K562 (cell line): ENCODE data around the gene CHMP4B. TPM values are rescaled to one million over a fixed set of nuclear protein-coding genes. Genes with fewer than 3 reads are reported as not detected.

Source experiments
- ATAC-seq: fragments of 200-7000 bp; cut with Tn5 transposase; 3 replicates; pipeline ENCODE4 v1.9.1; 2020; ENCODE audit warnings: moderate library complexity
- BruUV-seq: library from RNA; stranded (reverse); fragments of 400-500 nt; replicated peaks from 2 replicates; lab custom pipeline; 2021; lab: Mats Ljungman, UMichigan
- CTCF ChIA-PET: fragments of 300-600 bp; formaldehyde crosslinking; extraction: SDS; loops from one replicate; lab custom pipeline; 2021; ENCODE audit warnings: low intra/inter-chr PET ratio; lab: Yijun Ruan, JAX
- POLR2A ChIA-PET: fragments of 300-600, 350-650 bp; sonication (Branson Sonifier 250); formaldehyde crosslinking; extraction: SDS; loops from one replicate; lab custom pipeline; 2021; ENCODE audit warnings: antibody characterized with exemption, inconsistent platforms; lab: Yijun Ruan, JAX
- DNase-seq, 4 experiments: peaks; one replicate each; pipeline versions ENCODE4 v3.0.0 to v3.0.0-alpha.2; 2011 to 2018; ENCODE audit warnings: low spot score in 3 of 4, mixed read lengths in 3 of 4; ENCODE audit errors: extremely low read depth in 1 of 4
- FAIRE-seq: peaks from 2 replicates; lab custom pipeline; 2011; peaks lifted over from hg19 to GRCh38; lab: Jason Lieb, UNC
- H2AFZ ChIP-seq: 2 replicates; pipeline ENCODE4 v1.6.0; 2011; ENCODE audit warnings: low read depth, low read length, control low read depth, inconsistent platforms
- H3K27ac ChIP-seq: fragments of 200-600 bp; 3 replicates; pipeline ENCODE4 v1.8.0; 2011; ENCODE audit warnings: low read depth, mild to moderate bottlenecking, control low read depth, inconsistent platforms, low read length, moderate library complexity, mixed read lengths; ENCODE audit errors: extremely low read depth
- H3K27me3 ChIP-seq, 2 experiments: fragments of 300-600 bp in 1 of 2; 2 replicates in 1 of 2; 3 replicates in 1 of 2; pipeline versions ENCODE4 v1.6.0 to v1.8.0; 2011; ENCODE audit warnings: inconsistent platforms in 2 of 2, low read length in 2 of 2, mild to moderate bottlenecking in 1 of 2, mixed read lengths in 1 of 2, moderate library complexity in 1 of 2; ENCODE audit not compliant: control insufficient read depth in 2 of 2, insufficient read depth in 2 of 2
- H3K36me3 ChIP-seq: fragments of 300-600 bp; 3 replicates; pipeline ENCODE4 v1.8.0; 2011; ENCODE audit warnings: mild to moderate bottlenecking, low read length, inconsistent platforms; ENCODE audit not compliant: control insufficient read depth, insufficient read depth
- H3K4me1 ChIP-seq, 2 experiments: fragments of 200-600 bp in 1 of 2; replicated peaks in 1 of 2; 2 replicates in 1 of 2; 3 replicates in 1 of 2; pipeline versions ENCODE4 v1.5.1 to v1.8.0; 2011; ENCODE audit warnings: inconsistent platforms in 2 of 2, low read length in 2 of 2, mild to moderate bottlenecking in 1 of 2, mixed read lengths in 1 of 2, moderate library complexity in 1 of 2; ENCODE audit not compliant: control insufficient read depth in 2 of 2, insufficient read depth in 2 of 2
- H3K4me2 ChIP-seq: 2 replicates; pipeline ENCODE4 v1.6.1; 2011; ENCODE audit warnings: low read length, control low read depth, inconsistent platforms, mixed read lengths; ENCODE audit not compliant: insufficient read depth
- H3K4me3 ChIP-seq: fragments of 200-600 bp; sonication (generic), shearing (Covaris generic); 2 replicates; pipeline ENCODE4 v1.5.1; 2016; ENCODE audit warnings: control low read depth, inconsistent platforms
- H3K79me2 ChIP-seq: fragments of 200-600 bp; 3 replicates; pipeline ENCODE4 v1.8.0; 2011; ENCODE audit warnings: low read length, inconsistent platforms; ENCODE audit not compliant: control insufficient read depth, insufficient read depth
- H3K9ac ChIP-seq, 2 experiments: 2 replicates each; pipeline versions ENCODE4 v1.6.0 to v1.6.1; 2011; ENCODE audit warnings: low read depth in 2 of 2, low read length in 2 of 2, control low read depth in 1 of 2, inconsistent platforms in 1 of 2, mild to moderate bottlenecking in 1 of 2, mixed read lengths in 1 of 2; ENCODE audit not compliant: insufficient read depth in 1 of 2
- H3K9me1 ChIP-seq: one replicate; pipeline ENCODE4 v1.6.0; 2011; ENCODE audit warnings: inconsistent platforms, mild to moderate bottlenecking, low read length, moderate library complexity; ENCODE audit not compliant: control insufficient read depth, insufficient read depth
- H3K9me3 ChIP-seq: replicated peaks from 2 replicates; pipeline ENCODE4 v1.5.1; 2011; ENCODE audit warnings: low read depth, low read length, inconsistent platforms; ENCODE audit not compliant: control insufficient read depth, insufficient read depth
- H4K20me1 ChIP-seq: replicated peaks from 2 replicates; pipeline ENCODE4 v1.6.1; 2011; ENCODE audit warnings: low read length, inconsistent platforms, mixed read lengths; ENCODE audit not compliant: control insufficient read depth, insufficient read depth
- ATF1 ChIP-seq, 2 experiments: fragments of 450-650 bp in 1 of 2; IDR thresholded peaks; 2 replicates each; pipeline ENCODE4 v1.6.1; 2016; ENCODE audit warnings: missing compliant biosample characterization in 1 of 2, missing genetic modification characterization in 1 of 2
- CREM ChIP-seq: IDR thresholded peaks from 2 replicates; pipeline ENCODE4 v1.6.1; 2014; ENCODE audit warnings: antibody characterized with exemption, low read depth
- EZH2 ChIP-seq: IDR thresholded peaks from 2 replicates; pipeline ENCODE4 v1.6.1; 2012; ENCODE audit warnings: low read depth, mild to moderate bottlenecking, inconsistent platforms, low read length, borderline replicate concordance
- NBN ChIP-seq: fragments of 450-650 bp; IDR thresholded peaks from 2 replicates; pipeline ENCODE4 v1.6.1; 2016; ENCODE audit warnings: low read depth, mild to moderate bottlenecking
- SAFB ChIP-seq: fragments of 200-400 bp; formaldehyde crosslinking; IDR thresholded peaks from 2 replicates; pipeline ENCODE4 v1.6.1; 2017; ENCODE audit warnings: low read depth, low read length, borderline replicate concordance
- SMAD1 ChIP-seq: fragments of 150-350 bp; IDR thresholded peaks from 2 replicates; pipeline ENCODE4 v1.6.1; 2014; ENCODE audit warnings: low read length, low read depth; ENCODE audit not compliant: partially characterized antibody
- ZKSCAN3 ChIP-seq: fragments of 250-450 bp; sonication (Bioruptor Pico); IDR thresholded peaks from 2 replicates; pipeline ENCODE4 v1.4.0; 2020
- ZNF124 ChIP-seq: sonication (generic); formaldehyde crosslinking; IDR thresholded peaks from 2 replicates; pipeline ENCODE4 v1.8.1; 2022; ENCODE audit warnings: missing genetic modification reagents
- ZNF174 ChIP-seq: fragments of 250-450 bp; sonication (Bioruptor Pico); IDR thresholded peaks from 2 replicates; pipeline ENCODE4 v1.4.0; 2020; ENCODE audit warnings: mild to moderate bottlenecking
- WGBS: fragments of 100-300 bp; shearing (Covaris generic); methylation state at CpG from one replicate; pipeline ENCODE4 v1.1.6; 2016; ENCODE audit warnings: low coverage, mixed read lengths; ENCODE audit not compliant: insufficient coverage; ENCODE audit errors: missing lambda C conversion rate; 5-methylcytosine and 5-hydroxymethylcytosine counted together
- in situ Hi-C: fragments of 300-500 bp; cut with MboI; formaldehyde crosslinking; loops from 4 replicates; pipeline ENCODE4 v1.15.0; 2018; ENCODE audit warnings: inconsistent platforms, mixed read lengths
- intact Hi-C: fragments of 100-400 bp; cut with micrococcal nuclease; formaldehyde crosslinking; loops from 2 replicates; pipeline ENCODE4 v1.14.2; 2022
- polyA plus RNA-seq, 8 experiments: library from polyadenylated mRNA; depleted of rRNA in 4 of 8; stranded (reverse) in 5 of 8; unstranded in 3 of 8; fragments of >200 nt; fragmentation: Nextera tagmentation in 2 of 8; fragmentation: Illumina TruSeq in 1 of 8; extraction: Ambion mirVana in 2 of 8; extraction: Trizol in 1 of 8; gene quantifications; 2 replicates each; pipeline versions ENCODE4 v1.2.1 to v1.2.3, GENCODE V29; 2011 to 2014; ENCODE audit warnings: inconsistent platforms in 1 of 8, missing spikeins in 1 of 8
- total RNA-seq, 7 experiments: library from RNA; depleted of rRNA in 6 of 7; stranded (reverse); fragments of >200 nt in 6 of 7; fragmentation: Illumina TruSeq in 2 of 7; extraction: Trizol in 2 of 7; gene quantifications; 2 replicates each; pipeline versions ENCODE4 v1.2.1 to v1.2.3, GENCODE V29; 2011 to 2021; ENCODE audit warnings: low replicate concordance in 1 of 7
- TF ChIP-seq, protein P1 (sequence below), 3 experiments: IDR thresholded peaks in 2 of 3; conservative IDR thresholded peaks in 1 of 3; 2 replicates each; pipeline ENCODE4 v1.5.1; 2011 to 2012; ENCODE audit warnings: low read length in 3 of 3, mild to moderate bottlenecking in 3 of 3, control low read depth in 2 of 3, improper control_type of control experiment in 1 of 3, inconsistent platforms in 1 of 3, low read depth in 1 of 3, mixed read lengths in 1 of 3, moderate library complexity in 1 of 3; ENCODE audit not compliant: insufficient read depth in 2 of 3
- TF ChIP-seq, protein P2 (sequence below): fragments of 250-450 bp; sonication (Bioruptor Pico); IDR thresholded peaks from 2 replicates; pipeline ENCODE4 v1.8.0; 2022; ENCODE audit warnings: inconsistent platforms
- TF ChIP-seq, protein P3 (sequence below): fragments of 450-650 bp; IDR thresholded peaks from 2 replicates; pipeline ENCODE4 v1.6.1; 2017; ENCODE audit warnings: antibody characterized with exemption, mild to moderate bottlenecking

CHMP4B gene
- total and polyA plus RNA-seq, 9 of the 15 experiments (the other 6 are each of a cell fraction or from before 2014, with no cell fraction given), result 1.8 to 64.7 (median 31.8) TPM

DNA sequence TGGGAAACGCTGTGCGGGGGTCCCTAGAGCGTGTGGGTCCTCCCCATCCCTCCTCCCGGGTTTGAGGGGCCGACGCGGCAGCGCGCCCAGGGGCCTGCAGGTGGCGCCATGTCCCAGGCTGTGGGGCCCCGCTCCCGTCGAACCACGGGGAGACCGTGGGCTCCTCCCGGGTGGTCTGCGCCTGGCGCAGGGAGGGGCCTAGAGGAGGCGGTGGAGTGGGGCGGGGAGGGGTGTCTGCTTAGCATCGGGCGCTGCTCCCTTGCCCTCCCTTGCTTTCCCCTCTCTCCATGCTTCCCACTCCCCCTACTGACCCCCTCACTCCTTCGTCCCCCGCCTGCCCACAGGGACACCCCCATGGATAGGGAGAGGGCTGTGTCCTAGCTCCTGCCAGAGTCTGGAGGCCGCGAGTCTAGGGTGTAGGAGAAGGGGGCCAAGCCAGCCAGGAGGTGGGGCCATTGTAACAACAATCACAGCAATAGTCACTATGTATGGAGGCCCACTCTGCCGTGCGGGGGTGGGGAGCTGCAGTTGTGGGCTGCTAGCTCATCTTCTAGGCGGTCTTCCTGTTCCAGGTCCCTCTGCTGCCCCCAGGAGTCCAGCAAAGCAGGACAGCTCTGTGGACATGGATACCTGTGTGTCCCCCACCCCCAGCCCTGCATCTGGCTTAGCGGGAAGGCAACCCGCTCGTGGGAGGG is 51.7 kb downstream of the CHMP4B start:
- H3K27ac ChIP-seq, result no peak overlapping the region
- no peaks in the 10 kb centered on the region; the same call in 1 of the 2 replicates for H4K20me1 ChIP-seq
- ATAC-seq, result peak; percentile 87
- 6% methylated on average over 23 of the region's 32 CpGs for WGBS
- BruUV-seq, result no TSS peak
- intact Hi-C loops (loop anchor here (2.0 to 5.0 kb wide), 4 partner anchors 71 to 266 kb away; no protein-coding TSS in a partner anchor), in situ Hi-C loops (no loop called here)
- no peaks in the 10 kb centered on the region for H3K9me3 ChIP-seq
- H3K4me1 ChIP-seq, result peaks cover 0 to 13% of the 10 kb centered on the region in 2 experiments; a peak in 3 of 5 replicates
- H3K36me3 ChIP-seq, result no peaks in the 10 kb centered on the region
- ChIA-PET CTCF (interaction anchor here (0.6 to 3.6 kb wide), 5 partner anchors 85 to 451 kb away, joined by 3 to 19 read pairs (median 4); no protein-coding TSS in a partner anchor), POLR2A (interaction anchor here (0.6 to 1.0 kb wide), 3 partner anchors 10 to 37 kb away, joined by 3 to 4 read pairs (median 3); no protein-coding TSS in a partner anchor)
- H3K9me1 ChIP-seq, result peaks cover 3% of the 10 kb centered on the region
- peak overlapping the region; percentile 50 for H3K4me2 ChIP-seq
- H2AFZ ChIP-seq, result peak overlapping the region; percentile 59; the same call in 1 of the 2 replicates
- peak overlapping the region; percentile 23; the same call in 1 of the 2 replicates for H3K4me3 ChIP-seq
- H3K9ac ChIP-seq, result peak overlapping the region in 1 of 2 experiments; percentile 28; a peak in 1 of 4 replicates
- no peaks in the 10 kb centered on the region for H3K79me2 ChIP-seq
- peak; percentile 62 to 88 (median 84) for DNase-seq
- peaks cover 11 to 34% of the 10 kb centered on the region in 2 experiments; a peak in 4 of 5 replicates for H3K27me3 ChIP-seq
- no peak for FAIRE-seq
- TF ChIP-seq ATF1 (CRISPR knock-in tag; IDR thresholded peaks at IDR 0.05) (0 out of 2 replicates have a peak, but pooled peaks have one; percentile 25), ATF1 (tag; IDR thresholded peaks at IDR 0.05) (0 out of 2 replicates have a peak, but pooled peaks have one; percentile 11), ZNF124 (no peak), SAFB (no peak), NBN (no peak), ZNF174 (CRISPR knock-in tag) (no peak), ZKSCAN3 (CRISPR knock-in tag) (no peak), CREM (peak; percentile 78), EZH2 (no peak), SMAD1 (no peak)
- TF ChIP-seq, protein P1, sequence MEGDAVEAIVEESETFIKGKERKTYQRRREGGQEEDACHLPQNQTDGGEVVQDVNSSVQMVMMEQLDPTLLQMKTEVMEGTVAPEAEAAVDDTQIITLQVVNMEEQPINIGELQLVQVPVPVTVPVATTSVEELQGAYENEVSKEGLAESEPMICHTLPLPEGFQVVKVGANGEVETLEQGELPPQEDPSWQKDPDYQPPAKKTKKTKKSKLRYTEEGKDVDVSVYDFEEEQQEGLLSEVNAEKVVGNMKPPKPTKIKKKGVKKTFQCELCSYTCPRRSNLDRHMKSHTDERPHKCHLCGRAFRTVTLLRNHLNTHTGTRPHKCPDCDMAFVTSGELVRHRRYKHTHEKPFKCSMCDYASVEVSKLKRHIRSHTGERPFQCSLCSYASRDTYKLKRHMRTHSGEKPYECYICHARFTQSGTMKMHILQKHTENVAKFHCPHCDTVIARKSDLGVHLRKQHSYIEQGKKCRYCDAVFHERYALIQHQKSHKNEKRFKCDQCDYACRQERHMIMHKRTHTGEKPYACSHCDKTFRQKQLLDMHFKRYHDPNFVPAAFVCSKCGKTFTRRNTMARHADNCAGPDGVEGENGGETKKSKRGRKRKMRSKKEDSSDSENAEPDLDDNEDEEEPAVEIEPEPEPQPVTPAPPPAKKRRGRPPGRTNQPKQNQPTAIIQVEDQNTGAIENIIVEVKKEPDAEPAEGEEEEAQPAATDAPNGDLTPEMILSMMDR (IDR thresholded peaks at IDR 0.05 in 2 of 3, conservative IDR thresholded peaks at IDR 0.05 in 1 of 3; ENCODE audit: insufficient read depth in 2 of 3, low read depth in 1 of 3, low read length in 3 of 3), result peak; percentile 73 to 82 (median 79)
- TF ChIP-seq, protein P2, sequence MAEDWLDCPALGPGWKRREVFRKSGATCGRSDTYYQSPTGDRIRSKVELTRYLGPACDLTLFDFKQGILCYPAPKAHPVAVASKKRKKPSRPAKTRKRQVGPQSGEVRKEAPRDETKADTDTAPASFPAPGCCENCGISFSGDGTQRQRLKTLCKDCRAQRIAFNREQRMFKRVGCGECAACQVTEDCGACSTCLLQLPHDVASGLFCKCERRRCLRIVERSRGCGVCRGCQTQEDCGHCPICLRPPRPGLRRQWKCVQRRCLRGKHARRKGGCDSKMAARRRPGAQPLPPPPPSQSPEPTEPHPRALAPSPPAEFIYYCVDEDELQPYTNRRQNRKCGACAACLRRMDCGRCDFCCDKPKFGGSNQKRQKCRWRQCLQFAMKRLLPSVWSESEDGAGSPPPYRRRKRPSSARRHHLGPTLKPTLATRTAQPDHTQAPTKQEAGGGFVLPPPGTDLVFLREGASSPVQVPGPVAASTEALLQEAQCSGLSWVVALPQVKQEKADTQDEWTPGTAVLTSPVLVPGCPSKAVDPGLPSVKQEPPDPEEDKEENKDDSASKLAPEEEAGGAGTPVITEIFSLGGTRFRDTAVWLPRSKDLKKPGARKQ (CRISPR knock-in tag), result no peak
- TF ChIP-seq, protein P3, sequence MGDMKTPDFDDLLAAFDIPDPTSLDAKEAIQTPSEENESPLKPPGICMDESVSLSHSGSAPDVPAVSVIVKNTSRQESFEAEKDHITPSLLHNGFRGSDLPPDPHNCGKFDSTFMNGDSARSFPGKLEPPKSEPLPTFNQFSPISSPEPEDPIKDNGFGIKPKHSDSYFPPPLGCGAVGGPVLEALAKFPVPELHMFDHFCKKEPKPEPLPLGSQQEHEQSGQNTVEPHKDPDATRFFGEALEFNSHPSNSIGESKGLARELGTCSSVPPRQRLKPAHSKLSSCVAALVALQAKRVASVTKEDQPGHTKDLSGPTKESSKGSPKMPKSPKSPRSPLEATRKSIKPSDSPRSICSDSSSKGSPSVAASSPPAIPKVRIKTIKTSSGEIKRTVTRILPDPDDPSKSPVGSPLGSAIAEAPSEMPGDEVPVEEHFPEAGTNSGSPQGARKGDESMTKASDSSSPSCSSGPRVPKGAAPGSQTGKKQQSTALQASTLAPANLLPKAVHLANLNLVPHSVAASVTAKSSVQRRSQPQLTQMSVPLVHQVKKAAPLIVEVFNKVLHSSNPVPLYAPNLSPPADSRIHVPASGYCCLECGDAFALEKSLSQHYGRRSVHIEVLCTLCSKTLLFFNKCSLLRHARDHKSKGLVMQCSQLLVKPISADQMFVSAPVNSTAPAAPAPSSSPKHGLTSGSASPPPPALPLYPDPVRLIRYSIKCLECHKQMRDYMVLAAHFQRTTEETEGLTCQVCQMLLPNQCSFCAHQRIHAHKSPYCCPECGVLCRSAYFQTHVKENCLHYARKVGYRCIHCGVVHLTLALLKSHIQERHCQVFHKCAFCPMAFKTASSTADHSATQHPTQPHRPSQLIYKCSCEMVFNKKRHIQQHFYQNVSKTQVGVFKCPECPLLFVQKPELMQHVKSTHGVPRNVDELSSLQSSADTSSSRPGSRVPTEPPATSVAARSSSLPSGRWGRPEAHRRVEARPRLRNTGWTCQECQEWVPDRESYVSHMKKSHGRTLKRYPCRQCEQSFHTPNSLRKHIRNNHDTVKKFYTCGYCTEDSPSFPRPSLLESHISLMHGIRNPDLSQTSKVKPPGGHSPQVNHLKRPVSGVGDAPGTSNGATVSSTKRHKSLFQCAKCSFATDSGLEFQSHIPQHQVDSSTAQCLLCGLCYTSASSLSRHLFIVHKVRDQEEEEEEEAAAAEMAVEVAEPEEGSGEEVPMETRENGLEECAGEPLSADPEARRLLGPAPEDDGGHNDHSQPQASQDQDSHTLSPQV, result no peak
